Stimulated activated effector memory CD8-positive, alpha-beta T cell treated with anti-CD3 and anti-CD28 coated beads, Interleukin-12 subunit alpha, Interleukin-12 subunit beta, amount 100 ng/mL, for 72 hours (primary cell): Measurements from ENCODE around the gene HJV.
"Not testable (repeated sequence)": the region's sequence is repeated elsewhere in the genome, so short reads cannot be mapped to it uniquely, and the experiment has no call there.

Experiments
- ATAC-seq: fragments of 150-1000 bp; cut with Tn5 transposase; 2 replicates; pipeline ENCODE4 v1.10.0; 2021
- DNase-seq, 2 donors: peaks; one replicate each; pipeline ENCODE4 v3.0.0; 2021 to 2022; ENCODE audit warnings: low spot score in 2 of 2
- H3K27ac Mint-ChIP-seq: one replicate; pipeline ENCODE4 v1.8.0; 2022; ENCODE audit warnings: mild to moderate bottlenecking, mixed read lengths
- H3K36me3 Mint-ChIP-seq: one replicate; pipeline ENCODE4 v1.8.0; 2022; ENCODE audit warnings: mild to moderate bottlenecking, mixed read lengths
- H3K4me1 Mint-ChIP-seq: one replicate; pipeline ENCODE4 v1.8.0; 2022; ENCODE audit warnings: mixed read lengths
- H3K4me3 Mint-ChIP-seq: one replicate; pipeline ENCODE4 v1.8.0; 2022; ENCODE audit warnings: mild to moderate bottlenecking, mixed read lengths
- H3K9me3 Mint-ChIP-seq: one replicate; pipeline ENCODE4 v1.8.0; 2022; ENCODE audit warnings: mixed read lengths

HJV gene

GRCh38 chr1:146031476-146031875 lies 9.9 kb upstream of the HJV start:
- no peaks in the 10 kb centered on the region for H3K9me3 Mint-ChIP-seq
- H3K36me3 Mint-ChIP-seq = peaks cover 17% of the 10 kb centered on the region
- H3K27ac Mint-ChIP-seq = no peak overlapping the region
- ATAC-seq (no peak), DNase-seq (no peak)
- no peak overlapping the region for H3K4me3 Mint-ChIP-seq
- peaks cover 18% of the 10 kb centered on the region for H3K4me1 Mint-ChIP-seq

GRCh38 chr1:146029117-146029516 lies 7.6 kb upstream of the HJV start:
- ATAC-seq = no peak
- H3K36me3 Mint-ChIP-seq = no peaks in the 10 kb centered on the region
- no peak overlapping the region for H3K4me3 Mint-ChIP-seq
- H3K27ac Mint-ChIP-seq = no peak overlapping the region
- H3K9me3 Mint-ChIP-seq = no peaks in the 10 kb centered on the region
- no peaks in the 10 kb centered on the region for H3K4me1 Mint-ChIP-seq
- DNase-seq = no peak

GRCh38 chr1:146026650-146027049 lies 5.1 kb upstream of the HJV start:
- H3K36me3 Mint-ChIP-seq, DNase-seq, ATAC-seq, H3K4me3 Mint-ChIP-seq, H3K4me1 Mint-ChIP-seq, H3K9me3 Mint-ChIP-seq, H3K27ac Mint-ChIP-seq: not testable (repeated sequence)

GRCh38 chr1:146025787-146026495 lies 4.4 kb upstream of the HJV start:
- DNase-seq, ATAC-seq: not testable (repeated sequence)

GRCh38 chr1:146022403-146023127 lies 1.0 kb upstream of the HJV start:
- peaks cover 10% of the 10 kb centered on the region for H3K4me1 Mint-ChIP-seq
- H3K36me3 Mint-ChIP-seq = no peaks in the 10 kb centered on the region
- no peak overlapping the region for H3K4me3 Mint-ChIP-seq
- ATAC-seq (no peak), DNase-seq (no peak)
- H3K9me3 Mint-ChIP-seq = no peaks in the 10 kb centered on the region
- H3K27ac Mint-ChIP-seq = no peak overlapping the region

More at GRCh38 chr1:146025787-146026495, 4.4 kb upstream of the HJV start:
- not testable (repeated sequence) for H3K4me1 Mint-ChIP-seq, H3K27ac Mint-ChIP-seq, H3K36me3 Mint-ChIP-seq, H3K9me3 Mint-ChIP-seq, H3K4me3 Mint-ChIP-seq

GRCh38 chr1:146021050-146021445 lies 487 bp downstream of the HJV start:
- Mint-ChIP-seq H3K27ac (no peak overlapping the region), H3K9me3 (no peaks in the 10 kb centered on the region), H3K36me3 (no peaks in the 10 kb centered on the region), H3K4me3 (no peak overlapping the region), H3K4me1 (peaks cover 10% of the 10 kb centered on the region)
- ATAC-seq (no peak), DNase-seq (no peak)

GRCh38 chr1:146020058-146021049 lies 1.2 kb downstream of the HJV start:
- H3K4me3 Mint-ChIP-seq = peak overlapping the region; percentile 7
- H3K9me3 Mint-ChIP-seq = no peaks in the 10 kb centered on the region
- H3K36me3 Mint-ChIP-seq = no peaks in the 10 kb centered on the region
- peaks cover 10% of the 10 kb centered on the region for H3K4me1 Mint-ChIP-seq
- no peak overlapping the region for H3K27ac Mint-ChIP-seq
- no peak for DNase-seq
- ATAC-seq = no peak

- ATAC-seq (peak; percentile 60), DNase-seq (no peak)
- peak overlapping the region; percentile 7 for H3K4me3 Mint-ChIP-seq
- H3K9me3 Mint-ChIP-seq = no peaks in the 10 kb centered on the region
- peaks cover 10% of the 10 kb centered on the region for H3K4me1 Mint-ChIP-seq
- no peaks in the 10 kb centered on the region for H3K36me3 Mint-ChIP-seq
- no peak overlapping the region for H3K27ac Mint-ChIP-seq
These were observed 2.1 kb downstream of the HJV start for GRCh38 chr1:146019231-146020057.

- no peak for DNase-seq
- Mint-ChIP-seq H3K9me3 (no peaks in the 10 kb centered on the region), H3K4me1 (peaks cover 16% of the 10 kb centered on the region), H3K4me3 (no peak overlapping the region), H3K36me3 (no peaks in the 10 kb centered on the region), H3K27ac (no peak overlapping the region)
- ATAC-seq = no peak
These were observed 4.6 kb downstream of the HJV start for GRCh38 chr1:146016891-146017290.

- Mint-ChIP-seq H3K9me3 (no peaks in the 10 kb centered on the region), H3K4me3 (no peak overlapping the region), H3K27ac (no peak overlapping the region), H3K4me1 (peaks cover 6% of the 10 kb centered on the region), H3K36me3 (no peaks in the 10 kb centered on the region)
- ATAC-seq (no peak), DNase-seq (no peak)
These were observed 8.0 kb downstream of the HJV start for GRCh38 chr1:146013559-146013922.

GRCh38 chr1:146012703-146013558 lies 8.6 kb downstream of the HJV start:
- DNase-seq (no peak), ATAC-seq (peak; percentile 74)
- Mint-ChIP-seq H3K9me3 (no peaks in the 10 kb centered on the region), H3K27ac (no peak overlapping the region), H3K4me1 (peaks cover 6% of the 10 kb centered on the region), H3K36me3 (no peaks in the 10 kb centered on the region), H3K4me3 (no peak overlapping the region)

GRCh38 chr1:146010126-146010738 lies 11.3 kb downstream of the HJV start:
- H3K27ac Mint-ChIP-seq = no peak overlapping the region
- no peak for ATAC-seq
- no peaks in the 10 kb centered on the region for H3K9me3 Mint-ChIP-seq

GRCh38 chr1:146007489-146008133 lies 13.9 kb downstream of the HJV start:
- Mint-ChIP-seq H3K9me3 (no peaks in the 10 kb centered on the region), H3K27ac (peak overlapping the region; percentile 79), H3K4me1 (peaks cover 36% of the 10 kb centered on the region), H3K4me3 (peak overlapping the region; percentile 22), H3K36me3 (peaks cover 5% of the 10 kb centered on the region)
- ATAC-seq (no peak), DNase-seq (no peak)

More at GRCh38 chr1:146010126-146010738, 11.3 kb downstream of the HJV start:
- DNase-seq = no peak
- Mint-ChIP-seq H3K36me3 (no peaks in the 10 kb centered on the region), H3K4me3 (no peak overlapping the region), H3K4me1 (peaks cover 30% of the 10 kb centered on the region)
